Activated naive CD4-positive, alpha-beta T cell (primary cell): ENCODE results near the gene ENTREP3.
"Not testable (repeated sequence)": the region's sequence is repeated elsewhere in the genome, so short reads cannot be mapped to it uniquely, and the experiment has no call there.

Experiments used
- DNase-seq, 4 experiments: peaks; one replicate each; lab custom pipeline; 2025; lab: John Stamatoyannopoulos, UW

The ENTREP3 gene

GRCh38 chr1:155250633-155251449 is 4.4 kb downstream of the ENTREP3 start:
- peak; percentile 91 to 98 (median 98) for DNase-seq

DNA sequence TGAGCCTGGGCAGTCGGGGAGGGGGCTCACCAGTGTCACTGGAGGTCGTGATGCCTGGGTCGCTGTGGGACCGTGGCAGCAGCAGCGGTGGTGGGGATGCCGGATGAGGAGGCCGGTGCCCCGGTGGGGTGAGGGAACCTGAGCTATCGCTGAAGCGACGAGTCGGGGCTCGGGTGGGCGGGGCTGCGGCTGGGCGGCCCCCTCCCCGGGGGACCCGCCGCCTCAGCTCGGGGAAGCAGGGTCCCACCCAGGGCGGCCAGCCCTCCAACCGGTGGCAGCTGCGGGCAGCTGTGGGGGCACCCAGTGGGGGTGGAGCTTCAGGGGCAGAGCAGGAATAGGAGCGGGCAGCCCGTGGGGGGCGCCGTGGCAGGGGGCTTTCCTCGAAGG is 5.0 kb downstream of the ENTREP3 start:
- DNase-seq, result no peak

DNA sequence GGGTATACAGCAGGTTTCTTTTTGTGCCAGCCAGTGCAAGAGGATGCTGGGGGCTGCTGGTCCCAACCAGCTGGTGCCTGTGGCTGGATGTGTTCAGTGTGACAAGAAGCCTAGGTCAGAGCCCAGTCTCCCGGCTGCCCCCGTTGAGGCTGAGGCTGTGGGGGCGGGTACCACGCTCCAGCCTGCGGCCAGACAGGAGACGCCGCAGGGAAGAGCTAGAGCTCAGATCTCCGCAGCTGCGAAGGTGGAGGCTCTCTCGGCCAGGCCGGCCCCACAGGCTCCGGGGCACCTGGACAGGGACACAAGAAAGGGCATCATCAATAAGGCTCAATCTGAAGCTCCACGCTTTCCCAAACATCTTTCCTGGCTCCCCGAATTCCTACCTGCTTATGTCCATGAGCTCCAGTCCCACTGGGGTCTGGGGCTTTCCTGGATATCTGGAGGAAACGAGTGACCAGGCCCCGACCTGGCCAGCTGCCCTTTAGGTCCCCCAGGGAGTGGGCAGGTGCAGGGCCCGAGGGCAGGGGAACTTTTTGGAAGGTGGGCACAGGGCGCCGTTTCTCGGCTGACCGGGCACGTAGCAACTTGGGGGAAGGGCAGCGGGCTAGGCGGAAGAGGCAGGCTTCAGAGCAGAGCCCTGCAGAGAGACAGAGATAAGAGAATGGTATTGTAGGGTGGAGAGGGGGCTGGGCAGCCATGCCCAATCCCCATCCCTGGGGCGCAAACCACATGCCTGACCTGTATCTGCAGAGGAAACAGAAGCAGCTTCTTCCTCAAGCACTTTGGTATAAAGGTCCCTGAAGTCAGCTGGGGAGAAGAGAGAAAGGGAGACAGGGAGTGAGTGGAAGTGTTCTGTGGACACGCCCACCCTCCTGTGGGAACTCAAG is 7.4 kb downstream of the ENTREP3 start:
- no peak for DNase-seq

DNA sequence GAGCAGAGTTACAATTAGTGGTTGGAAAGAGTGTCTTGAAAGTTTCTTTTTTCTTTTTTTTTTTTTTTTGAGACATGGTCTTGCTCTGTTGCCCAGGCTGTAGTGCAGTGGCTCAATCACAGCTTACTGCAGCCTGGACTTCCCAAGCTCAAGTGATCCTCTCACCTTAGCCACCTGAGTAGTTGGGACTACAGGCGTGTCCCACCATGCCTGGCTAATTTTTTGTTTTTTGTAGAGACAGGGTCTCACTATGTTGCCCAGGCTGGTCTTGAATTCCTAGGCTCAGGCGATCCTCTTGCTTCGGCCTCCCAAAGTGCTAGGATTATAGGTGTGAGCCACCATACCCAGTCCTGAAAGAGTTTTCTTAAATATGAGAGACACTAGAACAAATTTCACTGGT is 8.5 kb downstream of the ENTREP3 start:
- DNase-seq, result not testable (repeated sequence)

GRCh38 chr1:155245163-155245524 is 10.1 kb downstream of the ENTREP3 start:
- DNase-seq, result no peak

GRCh38 chr1:155244368-155245162 is 10.7 kb downstream of the ENTREP3 start:
- peak; percentile 72 to 90 (median 84) for DNase-seq

- no peak for DNase-seq
Measured at GRCh38 chr1:155242805-155243358, 12.4 kb downstream of the ENTREP3 start.

GRCh38 chr1:155241841-155242264 is 13.4 kb downstream of the ENTREP3 start:
- no peak for DNase-seq

- DNase-seq, result peak in 2 of 4 experiments; percentile 29 to 33
Measured at GRCh38 chr1:155241069-155241679, 14.1 kb downstream of the ENTREP3 start.

DNA sequence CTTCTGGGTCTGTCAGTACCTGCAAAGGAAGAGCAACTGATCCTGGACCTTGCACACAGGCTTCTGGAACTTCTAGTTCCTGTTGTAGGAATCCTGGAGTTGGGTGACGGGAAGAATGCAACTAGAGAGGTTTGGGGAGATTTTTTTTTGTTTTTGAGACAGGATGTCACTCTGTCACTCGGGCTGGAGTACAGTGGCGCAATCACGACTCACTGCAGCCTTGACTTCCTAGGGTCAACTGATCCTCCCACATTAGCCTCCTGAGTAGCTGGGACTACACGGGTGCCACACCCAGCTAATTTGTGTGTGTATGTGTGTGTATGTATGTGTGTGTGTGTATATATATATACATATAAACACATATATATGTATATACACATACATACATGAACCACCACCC is 18.8 kb downstream of the ENTREP3 start:
- DNase-seq, result no peak

- DNase-seq, result not testable (repeated sequence)
Measured at GRCh38 chr1:155235375-155235774, 19.9 kb downstream of the ENTREP3 start.

DNA sequence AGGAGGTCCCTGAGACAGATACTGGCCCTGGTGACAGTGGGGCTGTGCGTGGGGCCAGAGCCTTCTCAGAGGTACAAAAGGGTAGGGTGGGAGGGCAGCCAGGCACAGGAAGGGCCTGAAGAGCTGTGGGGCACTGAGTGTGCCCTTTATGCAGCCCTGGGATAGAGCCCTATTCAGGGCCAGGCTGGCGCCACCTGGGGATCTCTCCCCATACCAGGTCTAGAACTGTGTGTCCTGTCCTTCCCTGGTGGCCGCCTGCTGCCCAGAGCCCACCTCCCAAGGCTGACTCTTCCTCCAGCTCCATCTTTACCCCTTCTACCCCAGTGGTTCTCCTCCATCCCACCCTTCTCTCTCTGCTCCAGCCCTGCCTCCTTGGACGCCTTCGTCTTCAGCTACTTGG is 21.8 kb downstream of the ENTREP3 start:
- not testable (repeated sequence) for DNase-seq

DNA sequence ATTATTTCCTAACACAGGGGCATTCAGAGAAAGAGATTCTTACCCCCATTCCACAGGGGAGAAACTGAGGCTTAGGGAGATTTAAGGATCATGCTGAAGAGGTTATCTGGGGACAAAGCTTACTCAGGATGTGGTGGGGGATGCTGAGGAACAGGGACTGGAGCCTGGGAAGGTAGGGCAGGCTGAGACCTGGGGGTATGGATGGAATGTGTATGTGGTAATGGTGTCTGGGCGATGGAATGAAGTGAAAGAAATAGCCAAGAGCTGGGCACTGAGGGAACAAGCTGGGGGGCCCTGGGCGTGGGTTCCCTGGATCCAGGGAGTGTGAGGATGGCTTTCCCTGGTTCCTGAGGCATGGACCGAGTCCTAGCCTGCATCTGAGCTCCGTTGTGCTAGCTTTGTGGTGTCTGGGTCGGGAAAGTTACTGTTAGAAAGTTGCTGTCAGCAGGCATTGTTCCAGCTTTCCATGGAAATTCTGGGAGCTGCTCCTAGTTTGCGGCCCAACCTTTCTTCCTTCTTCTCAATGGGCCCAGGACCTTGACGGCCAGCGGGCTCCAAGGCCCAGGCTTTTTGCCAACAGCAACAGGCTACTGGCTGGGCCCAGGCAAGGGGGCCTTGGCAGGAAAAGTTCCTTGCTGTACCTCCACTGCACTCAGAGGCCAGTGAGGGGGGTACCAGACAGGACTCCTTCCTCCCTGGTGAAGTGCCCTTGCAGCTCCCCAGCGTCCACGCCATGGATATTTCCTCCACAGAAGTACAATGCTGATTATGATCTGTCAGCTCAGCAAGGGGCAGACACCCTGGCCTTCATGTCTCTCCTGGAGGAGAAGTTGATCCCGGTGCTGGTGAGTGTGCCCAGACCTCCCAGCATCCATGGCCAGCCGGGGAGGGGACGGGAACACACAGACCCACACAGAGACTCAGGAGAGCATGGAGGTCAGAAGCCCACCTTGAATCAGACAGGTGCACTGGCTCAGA is 23.0 kb downstream of the ENTREP3 start:
- DNase-seq, result not testable (repeated sequence)

GRCh38 chr1:155231302-155231701 is 24.0 kb downstream of the ENTREP3 start:
- not testable (repeated sequence) for DNase-seq

DNA sequence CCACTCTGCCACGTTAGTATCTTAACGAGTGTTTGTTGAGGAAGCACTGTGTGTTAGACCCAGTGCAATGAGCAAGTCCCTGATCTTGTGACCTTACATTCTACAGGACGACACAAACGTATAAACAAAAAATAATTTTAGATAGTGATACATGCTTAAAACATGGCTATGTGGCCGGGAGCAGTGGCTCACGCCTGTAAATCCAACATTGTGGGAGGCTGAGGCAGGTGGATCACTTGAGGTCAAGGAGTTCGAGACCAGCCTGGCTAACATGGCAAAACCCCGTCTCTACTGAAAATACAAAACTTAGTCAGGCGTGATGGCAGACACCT is 27.2 kb downstream of the ENTREP3 start:
- DNase-seq, result no peak

GRCh38 chr1:155227261-155228095 is 27.8 kb downstream of the ENTREP3 start:
- peak; percentile 93 to 100 (median 98) for DNase-seq

DNA sequence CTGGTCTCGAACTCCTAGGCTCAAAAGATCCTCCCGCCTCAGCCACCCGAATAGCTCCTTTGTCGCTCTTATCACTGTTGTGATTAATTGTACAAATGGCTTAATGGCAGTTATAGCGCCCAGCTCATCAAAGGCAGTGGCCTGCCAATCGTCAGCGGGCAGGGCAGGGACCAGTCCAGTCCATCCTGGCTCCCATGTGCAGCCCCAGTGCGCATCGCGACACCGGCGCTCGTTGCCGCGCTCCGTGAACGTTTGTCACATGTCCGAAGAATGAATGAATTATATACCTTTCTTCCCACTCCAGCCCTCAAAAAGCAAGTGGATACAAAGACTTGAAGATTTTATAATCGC is 28.4 kb downstream of the ENTREP3 start:
- peak in 1 of 4 experiments; percentile 58 for DNase-seq

- peak; percentile 39 to 92 (median 71) for DNase-seq
Measured at GRCh38 chr1:155226188-155226909, 28.9 kb downstream of the ENTREP3 start.

DNA sequence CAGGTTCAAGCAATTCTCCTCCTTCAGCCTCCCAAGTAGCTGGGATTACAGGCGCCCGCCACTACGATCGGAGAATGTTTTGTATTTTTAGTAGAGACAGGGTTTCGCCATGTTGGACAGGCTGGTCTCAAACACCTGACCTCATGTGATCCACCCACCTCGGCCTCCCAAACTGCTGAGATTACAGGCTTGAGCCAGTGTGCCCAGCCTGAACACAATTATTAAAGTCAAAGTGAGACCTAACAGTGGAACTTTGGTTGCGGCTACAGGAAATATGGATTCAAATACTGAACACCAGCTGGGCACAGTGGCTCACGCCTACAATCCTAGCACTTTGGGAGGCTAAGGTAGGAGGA is 29.9 kb downstream of the ENTREP3 start:
- not testable (repeated sequence) for DNase-seq
